Hepatocyte (in vitro differentiated cells): ENCODE measurements around the gene CCDC187.

Source experiments
- CTCF ChIP-seq: fragments of 200-600 bp; sonication (generic); IDR thresholded peaks from 2 replicates; pipeline ENCODE4 v1.5.1; 2016; ENCODE audit warnings: antibody characterized with exemption, mild to moderate bottlenecking; ENCODE audit not compliant: poor library complexity
- EZH2 ChIP-seq: fragments of 200-600 bp; sonication (generic); IDR thresholded peaks from 2 replicates; pipeline ENCODE4 v1.6.1; 2016; ENCODE audit warnings: antibody characterized with exemption, mild to moderate bottlenecking, borderline replicate concordance

- TF ChIP-seq CTCF: no peak
- no peak for TF ChIP-seq EZH2
Observed at GRCh38 chr9:136347472-136348256, 43.8 kb upstream of the CCDC187 start.
